ENCODE data around the gene SMG6. TPM values are rescaled to one million over a fixed set of nuclear protein-coding genes. Genes with fewer than 3 reads are reported as not detected.

SMG6 gene
- total RNA-seq, 6 experiments from 2014 or later: 7.4 to 10.4 (median 8.9) TPM

DNA sequence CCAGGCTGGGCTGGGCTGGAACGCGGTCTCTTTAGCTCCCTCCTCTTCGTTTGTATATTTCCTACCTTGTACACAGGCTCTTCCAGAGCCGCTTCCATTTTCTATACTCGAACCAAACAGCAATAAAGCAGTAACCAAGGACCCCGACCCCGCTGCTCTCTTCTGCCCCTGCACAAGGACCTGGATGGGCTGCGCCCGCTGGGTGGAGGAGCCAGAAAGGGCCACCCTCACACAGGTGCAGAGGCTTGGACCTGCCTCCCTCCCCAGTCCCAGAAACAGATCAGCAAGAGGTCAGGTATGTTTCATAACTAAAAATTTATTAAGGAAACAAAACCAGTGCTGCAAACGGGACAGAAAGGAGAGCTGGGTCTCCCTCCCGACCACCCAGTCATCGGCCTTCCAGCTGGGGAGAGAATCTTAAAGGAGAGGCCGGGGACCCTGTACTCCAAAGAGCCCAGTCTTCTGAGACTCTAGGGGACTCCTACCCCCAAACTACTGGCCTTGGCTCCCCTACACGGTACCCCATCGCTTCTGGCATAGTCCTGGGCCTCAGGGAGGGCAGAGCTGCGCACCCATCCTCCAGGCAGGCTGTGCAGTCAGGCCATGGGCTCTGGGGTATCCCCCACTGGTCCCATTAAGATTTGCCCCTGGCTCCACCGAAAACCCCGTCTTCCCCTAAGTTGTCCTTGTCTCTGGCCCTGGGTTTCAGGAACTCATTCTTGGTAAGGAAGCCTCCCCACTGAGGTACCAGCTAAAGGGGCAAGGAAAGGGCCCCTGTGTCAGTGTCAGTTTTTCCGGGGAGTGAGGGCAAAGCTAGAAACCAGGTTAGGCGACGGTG is 243.8 kb downstream of the SMG6 start:
- 50% methylated on average over 14 of the region's 21 CpGs for WGBS (ENCODE audit: insufficient coverage, low coverage, low lambda C conversion rate, missing lambda C conversion rate)
- H3K27me3 ChIP-seq: peaks cover 0 to 19% of the 10 kb centered on the region in 2 donors
- intact Hi-C loops (cut with DNase I): loop anchor here (5.0 to 10.0 kb wide), 2 partner anchors 183 to 185 kb away; no protein-coding TSS in a partner anchor

DNA sequence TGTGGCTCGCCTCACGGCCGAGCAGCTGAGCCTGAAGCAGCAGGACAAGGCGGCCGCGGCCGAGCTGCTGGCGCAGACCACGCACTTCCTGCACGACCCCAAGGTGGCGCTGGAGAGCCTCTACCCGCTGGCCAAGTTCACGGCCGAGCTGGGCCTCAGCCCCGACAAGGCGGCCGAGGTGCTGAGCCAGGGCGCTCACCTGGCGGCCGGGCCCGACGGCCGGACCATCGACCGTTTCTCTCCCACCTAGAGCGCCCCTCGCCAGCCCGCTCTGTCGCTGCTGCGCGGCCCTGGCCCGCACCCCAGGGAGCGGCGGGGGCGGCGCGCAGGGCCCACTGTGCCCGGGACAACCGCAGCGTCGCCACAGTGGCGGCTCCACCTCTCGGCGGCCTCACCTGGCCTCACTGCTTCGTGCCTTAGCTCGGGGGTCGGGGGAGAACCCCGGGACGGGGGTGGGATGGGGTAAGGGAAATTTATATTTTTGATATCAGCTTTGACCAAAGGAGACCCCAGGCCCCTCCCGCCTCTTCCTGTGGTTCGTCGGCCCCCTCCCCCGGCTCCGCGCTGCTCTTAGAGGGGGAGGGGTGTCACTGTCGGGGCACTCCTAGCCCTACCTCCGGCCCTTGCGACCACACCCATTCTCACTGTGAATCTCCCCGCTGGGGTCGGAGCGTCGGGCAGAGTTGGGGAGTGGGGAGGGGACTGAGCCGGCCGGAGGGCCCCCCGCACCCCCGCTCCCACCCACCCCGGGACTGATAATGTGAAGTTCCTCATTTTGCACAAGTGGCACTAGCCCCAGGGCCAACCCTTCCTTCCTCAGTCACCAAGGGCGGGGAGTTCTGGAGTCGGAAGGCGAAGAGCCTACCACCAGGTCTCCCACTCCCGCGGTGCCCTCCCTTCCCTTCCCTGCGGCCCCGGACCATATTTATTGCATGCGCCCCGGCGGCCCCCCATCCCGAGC is 244.7 kb downstream of the SMG6 start:
- intact Hi-C loops (cut with DNase I): loop anchor here (5.0 to 10.0 kb wide), 2 partner anchors 183 to 186 kb away; no protein-coding TSS in a partner anchor
- H3K9me3 ChIP-seq: no peaks in the 10 kb centered on the region
- 16% methylated on average over 10 of the region's 78 CpGs for WGBS (ENCODE audit: insufficient coverage, low coverage, low lambda C conversion rate, missing lambda C conversion rate)
- peak overlapping the region; percentile 16 to 28 (median 20) for H3K4me3 ChIP-seq
- H3K36me3 ChIP-seq: no peaks in the 10 kb centered on the region
- H3K27me3 ChIP-seq: peaks cover 0 to 19% of the 10 kb centered on the region in 2 donors
- TF ChIP-seq POLR2A (IDR thresholded peaks at IDR 0.05): no peak
- TF ChIP-seq, protein P1, sequence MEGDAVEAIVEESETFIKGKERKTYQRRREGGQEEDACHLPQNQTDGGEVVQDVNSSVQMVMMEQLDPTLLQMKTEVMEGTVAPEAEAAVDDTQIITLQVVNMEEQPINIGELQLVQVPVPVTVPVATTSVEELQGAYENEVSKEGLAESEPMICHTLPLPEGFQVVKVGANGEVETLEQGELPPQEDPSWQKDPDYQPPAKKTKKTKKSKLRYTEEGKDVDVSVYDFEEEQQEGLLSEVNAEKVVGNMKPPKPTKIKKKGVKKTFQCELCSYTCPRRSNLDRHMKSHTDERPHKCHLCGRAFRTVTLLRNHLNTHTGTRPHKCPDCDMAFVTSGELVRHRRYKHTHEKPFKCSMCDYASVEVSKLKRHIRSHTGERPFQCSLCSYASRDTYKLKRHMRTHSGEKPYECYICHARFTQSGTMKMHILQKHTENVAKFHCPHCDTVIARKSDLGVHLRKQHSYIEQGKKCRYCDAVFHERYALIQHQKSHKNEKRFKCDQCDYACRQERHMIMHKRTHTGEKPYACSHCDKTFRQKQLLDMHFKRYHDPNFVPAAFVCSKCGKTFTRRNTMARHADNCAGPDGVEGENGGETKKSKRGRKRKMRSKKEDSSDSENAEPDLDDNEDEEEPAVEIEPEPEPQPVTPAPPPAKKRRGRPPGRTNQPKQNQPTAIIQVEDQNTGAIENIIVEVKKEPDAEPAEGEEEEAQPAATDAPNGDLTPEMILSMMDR (IDR thresholded peaks at IDR 0.05): peak; percentile 81 to 91 (median 86)
- peaks cover 0 to 35% (median 5%) of the 10 kb centered on the region in 4 donors for H3K4me1 ChIP-seq
- DNase-seq: peak; percentile 88 to 91 (median 90)
- peak overlapping the region; percentile 36 to 84 (median 39) for H3K27ac ChIP-seq
- peak; percentile 55 to 75 (median 74) for ATAC-seq

More for the DNA sequence above, 243.8 kb downstream of the SMG6 start:
- no peak for DNase-seq
- TF ChIP-seq, protein P1 (IDR thresholded peaks at IDR 0.05): no peak
- TF ChIP-seq POLR2A (IDR thresholded peaks at IDR 0.05): no peak
- H3K36me3 ChIP-seq: no peaks in the 10 kb centered on the region
- no peaks in the 10 kb centered on the region for H3K9me3 ChIP-seq
- H3K4me1 ChIP-seq: peaks cover 0 to 41% (median 8%) of the 10 kb centered on the region in 4 donors
- H3K27ac ChIP-seq: peak overlapping the region; percentile 31 to 84 (median 39)
- no peak for ATAC-seq
- H3K4me3 ChIP-seq: peak overlapping the region in 2 of 3 donors; percentile 20 to 28

DNA sequence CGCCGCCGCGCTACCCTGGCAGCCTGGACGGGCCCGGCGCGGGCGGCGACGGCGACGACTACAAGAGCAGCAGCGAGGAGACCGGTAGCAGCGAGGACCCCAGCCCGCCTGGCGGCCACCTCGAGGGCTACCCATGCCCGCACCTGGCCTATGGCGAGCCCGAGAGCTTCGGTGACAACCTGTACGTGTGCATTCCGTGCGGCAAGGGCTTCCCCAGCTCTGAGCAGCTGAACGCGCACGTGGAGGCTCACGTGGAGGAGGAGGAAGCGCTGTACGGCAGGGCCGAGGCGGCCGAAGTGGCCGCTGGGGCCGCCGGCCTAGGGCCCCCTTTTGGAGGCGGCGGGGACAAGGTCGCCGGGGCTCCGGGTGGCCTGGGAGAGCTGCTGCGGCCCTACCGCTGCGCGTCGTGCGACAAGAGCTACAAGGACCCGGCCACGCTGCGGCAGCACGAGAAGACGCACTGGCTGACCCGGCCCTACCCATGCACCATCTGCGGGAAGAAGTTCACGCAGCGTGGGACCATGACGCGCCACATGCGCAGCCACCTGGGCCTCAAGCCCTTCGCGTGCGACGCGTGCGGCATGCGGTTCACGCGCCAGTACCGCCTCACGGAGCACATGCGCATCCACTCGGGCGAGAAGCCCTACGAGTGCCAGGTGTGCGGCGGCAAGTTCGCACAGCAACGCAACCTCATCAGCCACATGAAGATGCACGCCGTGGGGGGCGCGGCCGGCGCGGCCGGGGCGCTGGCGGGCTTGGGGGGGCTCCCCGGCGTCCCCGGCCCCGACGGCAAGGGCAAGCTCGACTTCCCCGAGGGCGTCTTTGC is 245.6 kb downstream of the SMG6 start:
- intact Hi-C loops (cut with DNase I): loop anchor here (5.0 to 10.0 kb wide), 2 partner anchors 184 to 187 kb away; no protein-coding TSS in a partner anchor
- H3K4me1 ChIP-seq: peaks cover 0 to 33% (median 5%) of the 10 kb centered on the region in 4 donors
- peak overlapping the region in 2 of 3 donors; percentile 71 to 84 for H3K27ac ChIP-seq
- TF ChIP-seq POLR2A (IDR thresholded peaks at IDR 0.05): no peak
- TF ChIP-seq, protein P1 (IDR thresholded peaks at IDR 0.05): no peak
- ATAC-seq: no peak
- no peak for DNase-seq
- H3K9me3 ChIP-seq: no peaks in the 10 kb centered on the region
- WGBS (ENCODE audit: insufficient coverage, low coverage, low lambda C conversion rate, missing lambda C conversion rate): no CpG with 5 or more reads among the region's 98 CpGs
- no peaks in the 10 kb centered on the region for H3K36me3 ChIP-seq
- H3K4me3 ChIP-seq: peak overlapping the region in 1 of 3 donors; percentile 20
- peaks cover 0 to 19% of the 10 kb centered on the region in 2 donors for H3K27me3 ChIP-seq
